Measurements from ENCODE around the gene MACROD1.

DNA sequence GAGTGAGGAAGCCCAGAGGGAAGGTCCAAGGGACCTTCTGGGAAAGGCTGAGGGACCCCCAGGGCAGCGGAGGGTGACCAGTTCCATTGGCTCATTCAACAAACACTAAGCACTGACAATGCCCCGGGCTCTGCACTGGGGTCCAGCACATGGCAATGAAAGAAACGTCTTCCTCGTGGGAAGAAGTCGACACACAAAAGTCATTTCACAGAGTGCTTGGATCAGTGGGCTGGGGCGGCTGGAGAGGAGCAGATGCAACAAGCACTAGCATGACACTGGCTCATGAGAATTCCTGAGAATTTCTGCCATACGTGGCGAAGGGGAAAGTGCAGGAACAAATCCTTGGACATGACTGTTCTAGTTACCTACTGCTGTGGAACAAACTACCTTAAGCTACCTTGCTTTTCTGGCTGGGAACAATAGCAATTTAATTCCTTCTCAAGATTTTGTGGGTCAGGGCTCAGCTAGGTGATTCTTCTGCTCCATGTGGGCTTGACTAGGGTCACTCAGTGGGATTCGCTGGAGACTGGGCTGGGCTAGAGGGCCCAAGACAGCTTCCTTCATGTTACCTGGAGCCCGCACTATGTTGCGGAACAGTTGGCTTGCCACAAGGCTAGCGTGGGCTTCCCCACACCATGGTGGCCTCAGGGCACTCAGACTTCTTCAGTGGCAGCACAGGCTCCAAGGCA is 13.2 kb upstream of the MACROD1 start:
- TF ChIP-seq POLR2A (IDR thresholded peaks at IDR 0.05): no peak
- no peak for TF ChIP-seq CTCF (IDR thresholded peaks at IDR 0.05)

All from adrenal gland (tissue), 5 donors.